ENCODE results near the gene PIK3CB.

The PIK3CB gene

DNA sequence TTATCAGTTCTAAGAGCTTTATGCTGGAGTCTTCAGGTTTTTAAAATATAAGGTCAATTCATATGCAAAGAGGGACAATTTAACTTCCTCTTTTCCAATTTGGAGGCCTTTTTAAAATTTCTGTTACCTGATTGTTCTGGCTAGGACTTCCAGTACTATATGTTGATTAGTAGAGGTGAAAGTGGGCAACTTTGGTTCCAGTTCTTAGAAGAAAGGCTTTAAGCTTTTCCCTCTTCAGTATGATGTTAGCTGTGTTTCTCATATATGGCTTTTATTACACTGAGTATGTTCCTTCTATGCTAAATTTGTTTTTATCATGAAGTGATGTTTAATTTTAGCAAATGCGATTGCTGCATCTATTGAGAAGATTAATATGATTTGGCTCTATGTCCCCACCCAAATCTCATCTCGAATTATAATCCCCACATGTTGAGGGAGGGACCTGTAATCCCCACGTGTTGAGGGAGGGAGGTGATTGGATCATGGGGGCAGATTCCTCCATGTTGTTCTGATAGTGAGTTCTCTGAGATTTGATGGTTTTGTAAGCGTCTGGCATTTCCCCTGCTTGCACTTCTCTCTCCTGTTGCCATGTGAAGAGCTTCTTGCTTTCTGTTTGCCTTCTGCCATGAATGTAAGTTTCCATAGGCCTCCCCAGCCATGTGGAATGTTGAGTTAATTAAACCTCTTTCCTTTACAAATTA is 192.4 kb downstream of the PIK3CB start:
- no peak for DNase-seq (ENCODE audit: low read depth)
- TF ChIP-seq, protein P1, sequence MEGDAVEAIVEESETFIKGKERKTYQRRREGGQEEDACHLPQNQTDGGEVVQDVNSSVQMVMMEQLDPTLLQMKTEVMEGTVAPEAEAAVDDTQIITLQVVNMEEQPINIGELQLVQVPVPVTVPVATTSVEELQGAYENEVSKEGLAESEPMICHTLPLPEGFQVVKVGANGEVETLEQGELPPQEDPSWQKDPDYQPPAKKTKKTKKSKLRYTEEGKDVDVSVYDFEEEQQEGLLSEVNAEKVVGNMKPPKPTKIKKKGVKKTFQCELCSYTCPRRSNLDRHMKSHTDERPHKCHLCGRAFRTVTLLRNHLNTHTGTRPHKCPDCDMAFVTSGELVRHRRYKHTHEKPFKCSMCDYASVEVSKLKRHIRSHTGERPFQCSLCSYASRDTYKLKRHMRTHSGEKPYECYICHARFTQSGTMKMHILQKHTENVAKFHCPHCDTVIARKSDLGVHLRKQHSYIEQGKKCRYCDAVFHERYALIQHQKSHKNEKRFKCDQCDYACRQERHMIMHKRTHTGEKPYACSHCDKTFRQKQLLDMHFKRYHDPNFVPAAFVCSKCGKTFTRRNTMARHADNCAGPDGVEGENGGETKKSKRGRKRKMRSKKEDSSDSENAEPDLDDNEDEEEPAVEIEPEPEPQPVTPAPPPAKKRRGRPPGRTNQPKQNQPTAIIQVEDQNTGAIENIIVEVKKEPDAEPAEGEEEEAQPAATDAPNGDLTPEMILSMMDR (IDR thresholded peaks at IDR 0.05; ENCODE audit: control insufficient read depth, insufficient read depth, low read depth, low read length, missing control alignments) = no peak
- H3K4me3 ChIP-seq (ENCODE audit: control insufficient read depth, low read depth, low read length) = no peak overlapping the region

DNA sequence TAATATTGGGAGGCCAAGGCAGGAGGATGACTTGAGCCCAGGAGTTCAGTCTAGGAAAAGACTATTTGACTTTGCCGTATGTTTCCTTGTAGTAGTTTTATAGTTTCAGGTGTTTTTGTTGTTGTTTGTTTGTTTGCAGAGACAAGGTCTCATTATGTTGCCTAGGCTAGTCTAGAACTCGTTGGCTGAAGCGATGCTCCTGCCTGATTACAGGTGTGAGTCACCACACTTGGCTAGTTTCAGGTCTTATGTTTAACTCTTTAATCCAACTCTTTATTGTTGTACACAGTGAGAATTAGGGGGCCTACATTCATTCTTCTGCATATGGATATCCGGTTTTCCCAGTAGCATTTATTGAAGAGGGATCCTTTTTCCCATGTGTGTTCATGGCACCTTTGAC is 194.2 kb downstream of the PIK3CB start:
- no peak overlapping the region for H3K4me3 ChIP-seq (ENCODE audit: control insufficient read depth, low read depth, low read length)
- DNase-seq (ENCODE audit: low read depth) = no peak
- TF ChIP-seq, protein P1 (IDR thresholded peaks at IDR 0.05; ENCODE audit: control insufficient read depth, insufficient read depth, low read depth, low read length, missing control alignments) = no peak

DNA sequence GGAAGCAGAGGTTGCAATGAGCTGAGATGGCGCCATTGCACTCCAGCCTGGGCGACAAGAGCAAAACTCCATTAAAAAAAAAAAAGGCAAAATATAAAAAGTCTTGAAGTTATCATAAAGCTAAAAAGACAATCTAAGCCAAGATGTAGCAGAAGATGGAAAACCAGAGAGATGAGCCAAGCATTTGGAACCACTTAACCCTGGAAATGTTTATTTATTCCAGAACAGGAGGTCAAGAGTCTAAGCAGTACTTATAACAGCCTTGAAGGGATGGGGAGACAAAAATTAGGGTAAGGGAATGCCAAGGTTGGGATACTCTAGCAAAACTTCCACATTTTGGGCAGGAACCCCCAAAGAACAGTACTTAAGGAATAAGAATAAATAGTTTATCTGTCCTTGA is 196.1 kb downstream of the PIK3CB start:
- DNase-seq (ENCODE audit: low read depth) = no peak
- no peak overlapping the region for H3K4me3 ChIP-seq (ENCODE audit: control insufficient read depth, low read depth, low read length)
- TF ChIP-seq, protein P1 (IDR thresholded peaks at IDR 0.05; ENCODE audit: control insufficient read depth, insufficient read depth, low read depth, low read length, missing control alignments) = no peak

DNA sequence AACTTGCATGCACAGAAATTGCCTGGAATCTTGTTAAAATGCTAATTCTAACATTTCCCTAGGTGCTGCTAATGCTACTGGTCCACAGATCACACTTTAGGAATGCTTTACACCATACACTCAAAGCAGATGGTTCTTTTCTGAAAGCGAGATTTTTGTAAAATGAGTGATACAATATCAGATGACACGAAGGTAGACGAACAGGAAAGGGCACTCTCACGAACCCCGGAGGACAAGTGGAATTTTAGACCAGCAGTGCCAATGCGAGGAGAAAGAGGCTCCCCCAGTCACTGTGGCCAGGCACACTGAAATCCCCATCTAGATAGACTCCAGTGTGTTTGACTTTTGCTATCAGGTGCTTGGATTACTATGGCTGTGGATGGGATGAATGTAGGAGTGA is 205.2 kb downstream of the PIK3CB start:
- TF ChIP-seq, protein P1 (IDR thresholded peaks at IDR 0.05; ENCODE audit: control insufficient read depth, insufficient read depth, low read depth, low read length, missing control alignments) = no peak
- no peak for DNase-seq (ENCODE audit: low read depth)

DNA sequence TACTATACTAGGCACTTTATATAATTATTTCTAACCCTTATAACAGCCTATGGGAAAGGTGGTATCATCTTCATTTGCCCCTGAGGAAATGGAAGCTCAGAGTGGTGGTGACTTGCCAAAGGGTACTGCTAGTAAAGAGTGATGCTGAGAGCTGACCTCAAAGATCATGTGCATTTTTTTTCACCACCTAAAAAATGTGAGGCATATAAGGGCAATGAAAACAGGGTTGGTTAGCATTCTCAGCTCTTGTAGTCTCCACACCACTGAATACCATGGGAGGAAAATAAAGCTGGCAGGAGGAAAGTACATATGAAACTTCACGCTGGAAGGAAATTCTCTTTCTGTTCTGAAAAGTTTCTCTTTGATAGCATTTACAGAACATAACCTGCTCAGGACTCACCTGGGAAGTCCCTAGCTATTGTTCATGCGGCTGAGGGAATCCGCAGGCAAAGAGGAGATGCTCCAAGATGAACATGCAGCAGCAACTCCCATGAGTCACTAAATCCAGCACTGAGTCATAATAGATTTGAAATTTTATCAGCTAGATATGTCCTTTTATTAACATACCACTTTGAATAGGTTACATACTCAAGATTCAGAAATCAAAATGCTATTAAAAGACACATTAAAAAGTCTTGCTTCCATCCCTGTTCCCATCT is 208.9 kb downstream of the PIK3CB start:
- TF ChIP-seq, protein P1 (IDR thresholded peaks at IDR 0.05; ENCODE audit: control insufficient read depth, insufficient read depth, low read depth, low read length, missing control alignments) = no peak
- H3K4me3 ChIP-seq (ENCODE audit: control insufficient read depth, low read depth, low read length) = no peak overlapping the region
- DNase-seq (ENCODE audit: low read depth) = peak; percentile 11

More for the DNA sequence above, 205.2 kb downstream of the PIK3CB start:
- H3K4me3 ChIP-seq (ENCODE audit: control insufficient read depth, low read depth, low read length) = no peak overlapping the region

DNA sequence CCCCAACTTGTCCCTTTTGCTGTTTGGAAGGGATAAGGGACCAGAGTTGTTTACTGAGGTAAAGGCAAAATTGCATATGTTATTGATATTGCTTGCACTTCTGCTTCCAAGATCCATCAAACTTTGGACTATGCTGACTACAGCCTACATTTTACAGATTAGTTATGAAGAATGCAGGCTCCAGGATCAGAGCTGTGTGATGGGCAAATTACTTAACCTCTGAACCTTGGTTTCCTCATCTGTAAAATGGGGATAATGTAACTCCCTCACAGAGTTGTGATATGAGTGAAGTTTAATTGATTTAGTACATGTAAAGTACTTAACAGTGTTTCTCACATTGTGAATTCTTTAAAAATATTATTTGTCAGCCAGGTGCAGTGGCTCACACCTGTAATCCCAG is 210.2 kb downstream of the PIK3CB start:
- H3K4me3 ChIP-seq (ENCODE audit: control insufficient read depth, low read depth, low read length) = no peak overlapping the region
- TF ChIP-seq, protein P1 (IDR thresholded peaks at IDR 0.05; ENCODE audit: control insufficient read depth, insufficient read depth, low read depth, low read length, missing control alignments) = no peak
- DNase-seq (ENCODE audit: low read depth) = no peak

Data from AG09309 (cell line).